GM18498 (cell line): Measurements from ENCODE around the gene CORIN.
"Not testable (repeated sequence)": the region's sequence is repeated elsewhere in the genome, so short reads cannot be mapped to it uniquely, and the experiment has no call there.

Experiments
- ATAC-seq: cut with Tn5 transposase; IDR thresholded peaks from one replicate; pipeline ENCODE4 v1.9.1; 2021; ENCODE audit warnings: mild to moderate bottlenecking, moderate library complexity; ENCODE audit not compliant: unreplicated experiment

CORIN gene

GRCh38 chr4:47731182-47731581 lies 106.7 kb downstream of the CORIN start:
- no peak for ATAC-seq

GRCh38 chr4:47729131-47729680 lies 108.7 kb downstream of the CORIN start:
- ATAC-seq = no peak

GRCh38 chr4:47721892-47722575 lies 115.8 kb downstream of the CORIN start:
- ATAC-seq = no peak

GRCh38 chr4:47721485-47721884 lies 116.4 kb downstream of the CORIN start:
- no peak for ATAC-seq

GRCh38 chr4:47720787-47721186 lies 117.1 kb downstream of the CORIN start:
- no peak for ATAC-seq

- no peak for ATAC-seq
Measured at GRCh38 chr4:47719576-47719975, 118.3 kb downstream of the CORIN start.

GRCh38 chr4:47718696-47719095 lies 119.2 kb downstream of the CORIN start:
- no peak for ATAC-seq

GRCh38 chr4:47717188-47717587 lies 120.7 kb downstream of the CORIN start:
- no peak for ATAC-seq

- ATAC-seq = no peak
Measured at GRCh38 chr4:47715716-47716416, 122.0 kb downstream of the CORIN start.

GRCh38 chr4:47714269-47714668 lies 123.6 kb downstream of the CORIN start:
- no peak for ATAC-seq

GRCh38 chr4:47713129-47713834 lies 124.6 kb downstream of the CORIN start:
- ATAC-seq = no peak

GRCh38 chr4:47711646-47712045 lies 126.2 kb downstream of the CORIN start:
- ATAC-seq = no peak

GRCh38 chr4:47711183-47711582 lies 126.7 kb downstream of the CORIN start:
- ATAC-seq = no peak

- not testable (repeated sequence) for ATAC-seq
Measured at GRCh38 chr4:47706352-47706751, 131.5 kb downstream of the CORIN start.

- ATAC-seq = no peak
Measured at GRCh38 chr4:47705326-47705981, 132.4 kb downstream of the CORIN start.

- peak; percentile 65 for ATAC-seq
Measured at GRCh38 chr4:47704693-47705325, 133.1 kb downstream of the CORIN start.

- no peak for ATAC-seq
Measured at GRCh38 chr4:47703956-47704355, 133.9 kb downstream of the CORIN start.

GRCh38 chr4:47703008-47703407 lies 134.9 kb downstream of the CORIN start:
- no peak for ATAC-seq

GRCh38 chr4:47701286-47701685 lies 136.6 kb downstream of the CORIN start:
- no peak for ATAC-seq

- ATAC-seq = no peak
Measured at GRCh38 chr4:47698837-47699236, 139.0 kb downstream of the CORIN start.

- no peak for ATAC-seq
Measured at GRCh38 chr4:47696823-47697222, 141.0 kb downstream of the CORIN start.
